K562 (cell line): ENCODE measurements around the gene EML5. TPM values are rescaled to one million over a fixed set of nuclear protein-coding genes. Genes with fewer than 3 reads are reported as not detected.

Experiments
- CUX1 ChIP-seq: fragments of 200-800 bp; sonication (Bioruptor generic); IDR thresholded peaks from 2 replicates; pipeline ENCODE4 v1.6.1; 2016; ENCODE audit warnings: missing genetic modification characterization, missing compliant biosample characterization
- EP300 ChIP-seq: IDR thresholded peaks from 2 replicates; pipeline ENCODE4 v1.6.1; 2012; ENCODE audit warnings: low read length, improper control_type of control experiment
- KAT2B ChIP-seq: IDR thresholded peaks from one replicate; pipeline ENCODE4 v1.6.1; 2012; ENCODE audit warnings: low read depth, mild to moderate bottlenecking, control low read depth, inconsistent platforms, low read length, moderate library complexity
- KDM1A ChIP-seq, 2 experiments: fragments of 450-650 bp; IDR thresholded peaks; 2 replicates each; pipeline ENCODE4 v1.6.1; 2016; ENCODE audit warnings: mild to moderate bottlenecking in 2 of 2
- MEIS2 ChIP-seq: fragments of 450-650 bp; IDR thresholded peaks from 2 replicates; pipeline ENCODE4 v1.6.1; 2014; ENCODE audit warnings: mild to moderate bottlenecking; ENCODE audit not compliant: partially characterized antibody
- MTA2 ChIP-seq: fragments of 450-650 bp; IDR thresholded peaks from 2 replicates; pipeline ENCODE4 v1.6.1; 2016; ENCODE audit warnings: low read depth
- PBX2 ChIP-seq, 2 experiments: IDR thresholded peaks in 1 of 2; conservative IDR thresholded peaks in 1 of 2; 2 replicates each; pipeline ENCODE4 v1.6.1; 2016; ENCODE audit warnings: low read depth in 2 of 2, mild to moderate bottlenecking in 1 of 2, missing compliant biosample characterization in 1 of 2, missing genetic modification characterization in 1 of 2, moderate library complexity in 1 of 2
- PCBP1 ChIP-seq: fragments of 200-400 bp; formaldehyde crosslinking; IDR thresholded peaks from 2 replicates; pipeline ENCODE4 v1.6.1; 2018; ENCODE audit warnings: mild to moderate bottlenecking, low read depth, low read length; ENCODE audit not compliant: poor library complexity, severe bottlenecking
- SOX6 ChIP-seq: fragments of 450-650 bp; IDR thresholded peaks from 2 replicates; pipeline ENCODE4 v1.6.1; 2014; ENCODE audit warnings: mild to moderate bottlenecking
- STAT5A ChIP-seq: IDR thresholded peaks from 2 replicates; pipeline ENCODE4 v1.6.1; 2012; ENCODE audit warnings: low read length, inconsistent platforms, borderline replicate concordance
- TEAD4 ChIP-seq, 2 experiments: sonication (generic) in 1 of 2; formaldehyde crosslinking in 1 of 2; IDR thresholded peaks; 2 replicates each; pipeline versions ENCODE4 v1.6.1 to v1.8.0; 2012 to 2022; ENCODE audit warnings: borderline replicate concordance in 1 of 2, inconsistent platforms in 1 of 2, low read length in 1 of 2, mild to moderate bottlenecking in 1 of 2, missing genetic modification reagents in 1 of 2
- ZNF445 ChIP-seq: fragments of 250-450 bp; sonication (Bioruptor Pico); IDR thresholded peaks from 2 replicates; pipeline ENCODE4 v1.4.0; 2020; ENCODE audit warnings: low read depth, mild to moderate bottlenecking, moderate library complexity
- polyA plus RNA-seq, 8 experiments: library from polyadenylated mRNA; depleted of rRNA in 4 of 8; stranded (reverse) in 5 of 8; unstranded in 3 of 8; fragments of >200 nt; fragmentation: Nextera tagmentation in 2 of 8; fragmentation: Illumina TruSeq in 1 of 8; extraction: Ambion mirVana in 2 of 8; extraction: Trizol in 1 of 8; gene quantifications; 2 replicates each; pipeline versions ENCODE4 v1.2.1 to v1.2.3, GENCODE V29; 2011 to 2014; ENCODE audit warnings: inconsistent platforms in 1 of 8, missing spikeins in 1 of 8
- total RNA-seq, 7 experiments: library from RNA; depleted of rRNA in 6 of 7; stranded (reverse); fragments of >200 nt in 6 of 7; fragmentation: Illumina TruSeq in 2 of 7; extraction: Trizol in 2 of 7; gene quantifications; 2 replicates each; pipeline versions ENCODE4 v1.2.1 to v1.2.3, GENCODE V29; 2011 to 2021; ENCODE audit warnings: low replicate concordance in 1 of 7
- TF ChIP-seq, protein P1 (sequence below), 3 experiments: fragments of 200-800 bp in 1 of 3; fragments of 250-450 bp in 1 of 3; fragments of 450-650 bp in 1 of 3; sonication (Bioruptor Pico) in 1 of 3; sonication (Bioruptor generic) in 1 of 3; formaldehyde crosslinking in 1 of 3; IDR thresholded peaks; 2 replicates each; pipeline versions ENCODE4 v1.6.1 to v1.8.0; 2016 to 2022; ENCODE audit warnings: mild to moderate bottlenecking in 2 of 3, missing genetic modification characterization in 2 of 3, missing compliant biosample characterization in 1 of 3, moderate library complexity in 1 of 3
- TF ChIP-seq, protein P2 (sequence below): fragments of 450-650 bp; formaldehyde crosslinking; IDR thresholded peaks from 2 replicates; pipeline ENCODE4 v1.4.0; 2022; ENCODE audit warnings: missing genetic modification characterization

Gene EML5
- total and polyA plus RNA-seq, 9 of the 15 experiments (the other 6 are each of a cell fraction or from before 2014, with no cell fraction given), result 0.06 to 0.34 (median 0.22) TPM

DNA sequence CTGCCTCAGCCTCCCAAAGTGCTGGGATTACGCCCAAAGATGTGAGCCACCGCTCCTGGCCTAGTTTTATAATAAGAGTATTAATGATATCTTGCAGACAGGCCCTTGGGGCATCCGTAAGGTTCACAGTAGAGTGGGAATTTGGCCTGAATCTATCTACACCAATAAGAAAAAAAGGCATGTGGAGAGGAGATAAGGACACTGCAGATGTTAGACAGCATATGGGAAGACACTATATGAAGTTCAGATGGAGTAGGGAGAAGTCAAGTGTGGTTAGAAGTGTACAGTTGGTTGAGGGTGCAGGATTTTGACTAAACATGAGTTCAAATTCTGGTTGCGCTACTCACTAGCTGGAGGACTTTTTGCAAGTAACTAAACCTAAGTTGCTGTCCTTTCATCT, 23.2 kb upstream of the EML5 start (continued):
- no peak for TF ChIP-seq CUX1 (CRISPR knock-in tag)
- TF ChIP-seq, protein P1, sequence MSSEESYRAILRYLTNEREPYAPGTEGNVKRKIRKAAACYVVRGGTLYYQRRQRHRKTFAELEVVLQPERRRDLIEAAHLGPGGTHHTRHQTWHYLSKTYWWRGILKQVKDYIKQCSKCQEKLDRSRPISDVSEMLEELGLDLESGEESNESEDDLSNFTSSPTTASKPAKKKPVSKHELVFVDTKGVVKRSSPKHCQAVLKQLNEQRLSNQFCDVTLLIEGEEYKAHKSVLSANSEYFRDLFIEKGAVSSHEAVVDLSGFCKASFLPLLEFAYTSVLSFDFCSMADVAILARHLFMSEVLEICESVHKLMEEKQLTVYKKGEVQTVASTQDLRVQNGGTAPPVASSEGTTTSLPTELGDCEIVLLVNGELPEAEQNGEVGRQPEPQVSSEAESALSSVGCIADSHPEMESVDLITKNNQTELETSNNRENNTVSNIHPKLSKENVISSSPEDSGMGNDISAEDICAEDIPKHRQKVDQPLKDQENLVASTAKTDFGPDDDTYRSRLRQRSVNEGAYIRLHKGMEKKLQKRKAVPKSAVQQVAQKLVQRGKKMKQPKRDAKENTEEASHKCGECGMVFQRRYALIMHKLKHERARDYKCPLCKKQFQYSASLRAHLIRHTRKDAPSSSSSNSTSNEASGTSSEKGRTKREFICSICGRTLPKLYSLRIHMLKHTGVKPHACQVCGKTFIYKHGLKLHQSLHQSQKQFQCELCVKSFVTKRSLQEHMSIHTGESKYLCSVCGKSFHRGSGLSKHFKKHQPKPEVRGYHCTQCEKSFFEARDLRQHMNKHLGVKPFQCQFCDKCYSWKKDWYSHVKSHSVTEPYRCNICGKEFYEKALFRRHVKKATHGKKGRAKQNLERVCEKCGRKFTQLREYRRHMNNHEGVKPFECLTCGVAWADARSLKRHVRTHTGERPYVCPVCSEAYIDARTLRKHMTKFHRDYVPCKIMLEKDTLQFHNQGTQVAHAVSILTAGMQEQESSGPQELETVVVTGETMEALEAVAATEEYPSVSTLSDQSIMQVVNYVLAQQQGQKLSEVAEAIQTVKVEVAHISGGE (CRISPR knock-in tag; IDR thresholded peaks at IDR 0.05), result no peak
- peak; percentile 27; the same call in 1 of the 2 replicates for TF ChIP-seq EP300
- TF ChIP-seq PBX2 (CRISPR knock-in tag; IDR thresholded peaks at IDR 0.05; ENCODE audit: low read depth), result no peak
- TF ChIP-seq PBX2 (tag; conservative IDR thresholded peaks at IDR 0.05; ENCODE audit: low read depth), result no peak
- TF ChIP-seq MEIS2, result peak; percentile 24
- TF ChIP-seq MTA2, result peak; percentile 71
- 0 out of 2 replicates have a peak, but pooled peaks have one; percentile 12 for TF ChIP-seq SOX6
- TF ChIP-seq STAT5A, result 0 out of 2 replicates have a peak, but pooled peaks have one; percentile 28
- no peak for TF ChIP-seq ZNF445
- no peak for TF ChIP-seq KAT2B
- TF ChIP-seq, protein P2, sequence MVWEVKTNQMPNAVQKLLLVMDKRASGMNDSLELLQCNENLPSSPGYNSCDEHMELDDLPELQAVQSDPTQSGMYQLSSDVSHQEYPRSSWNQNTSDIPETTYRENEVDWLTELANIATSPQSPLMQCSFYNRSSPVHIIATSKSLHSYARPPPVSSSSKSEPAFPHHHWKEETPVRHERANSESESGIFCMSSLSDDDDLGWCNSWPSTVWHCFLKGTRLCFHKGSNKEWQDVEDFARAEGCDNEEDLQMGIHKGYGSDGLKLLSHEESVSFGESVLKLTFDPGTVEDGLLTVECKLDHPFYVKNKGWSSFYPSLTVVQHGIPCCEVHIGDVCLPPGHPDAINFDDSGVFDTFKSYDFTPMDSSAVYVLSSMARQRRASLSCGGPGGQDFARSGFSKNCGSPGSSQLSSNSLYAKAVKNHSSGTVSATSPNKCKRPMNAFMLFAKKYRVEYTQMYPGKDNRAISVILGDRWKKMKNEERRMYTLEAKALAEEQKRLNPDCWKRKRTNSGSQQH (CRISPR knock-in tag), result no peak
- TF ChIP-seq PCBP1, result no peak
- peak; percentile 18 to 36; a peak in 1 of 4 replicates for TF ChIP-seq KDM1A (IDR thresholded peaks at IDR 0.05)
- peak; percentile 86 for TF ChIP-seq TEAD4 (IDR thresholded peaks at IDR 0.05; ENCODE audit: low read length)
- no peak for TF ChIP-seq TEAD4 (CRISPR knock-in tag; IDR thresholded peaks at IDR 0.05; ENCODE audit: borderline replicate concordance)
